HG03175 (cell line): ENCODE measurements around the gene CCDC91.
A peak's percentile ranks its signal among the peaks of the same experiment; 100 is the strongest.
"Not testable (repeated sequence)": the region's sequence is repeated elsewhere in the genome, so short reads cannot be mapped to it uniquely, and the experiment has no call there.

ENCODE experiments used
- ATAC-seq: cut with Tn5 transposase; IDR thresholded peaks from one replicate; pipeline ENCODE4 v1.9.1; 2021; ENCODE audit warnings: mild to moderate bottlenecking, moderate library complexity; ENCODE audit not compliant: unreplicated experiment

CCDC91 gene

GRCh38 chr12:28443337-28443736 lies 253.1 kb downstream of the CCDC91 start:
- ATAC-seq, result no peak

GRCh38 chr12:28446031-28446430 lies 255.8 kb downstream of the CCDC91 start:
- no peak for ATAC-seq

GRCh38 chr12:28453686-28454085 lies 263.4 kb downstream of the CCDC91 start:
- no peak for ATAC-seq

- ATAC-seq, result no peak
Measured at GRCh38 chr12:28456934-28457710, 266.9 kb downstream of the CCDC91 start.

- ATAC-seq, result no peak
Measured at GRCh38 chr12:28457785-28458184, 267.5 kb downstream of the CCDC91 start.

- ATAC-seq, result no peak
Measured at GRCh38 chr12:28459481-28459880, 269.2 kb downstream of the CCDC91 start.

GRCh38 chr12:28460420-28461130 lies 270.3 kb downstream of the CCDC91 start:
- peak; percentile 64 for ATAC-seq

GRCh38 chr12:28463396-28463795 lies 273.1 kb downstream of the CCDC91 start:
- ATAC-seq, result no peak

GRCh38 chr12:28471762-28472161 lies 281.5 kb downstream of the CCDC91 start:
- not testable (repeated sequence) for ATAC-seq

GRCh38 chr12:28476206-28476605 lies 285.9 kb downstream of the CCDC91 start:
- ATAC-seq, result not testable (repeated sequence)

- not testable (repeated sequence) for ATAC-seq
Measured at GRCh38 chr12:28479097-28479496, 288.8 kb downstream of the CCDC91 start.

GRCh38 chr12:28479683-28480082 lies 289.4 kb downstream of the CCDC91 start:
- no peak for ATAC-seq

GRCh38 chr12:28484156-28484555 lies 293.9 kb downstream of the CCDC91 start:
- ATAC-seq, result no peak

- no peak for ATAC-seq
Measured at GRCh38 chr12:28486521-28486920, 296.3 kb downstream of the CCDC91 start.

GRCh38 chr12:28489246-28489645 lies 299.0 kb downstream of the CCDC91 start:
- ATAC-seq, result no peak

- peak; percentile 97 for ATAC-seq
Measured at GRCh38 chr12:28497889-28498411, 307.7 kb downstream of the CCDC91 start.

- no peak for ATAC-seq
Measured at GRCh38 chr12:28498850-28499249, 308.6 kb downstream of the CCDC91 start.

GRCh38 chr12:28500373-28501024 lies 310.2 kb downstream of the CCDC91 start:
- ATAC-seq, result no peak

GRCh38 chr12:28506271-28506670 lies 316.0 kb downstream of the CCDC91 start:
- ATAC-seq, result no peak

- ATAC-seq, result no peak
Measured at GRCh38 chr12:28507033-28507432, 316.8 kb downstream of the CCDC91 start.

- no peak for ATAC-seq
Measured at GRCh38 chr12:28507867-28508266, 317.6 kb downstream of the CCDC91 start.
